HG02884 (cell line): ENCODE measurements around the gene ITPKB.

Source experiments
- ATAC-seq: cut with Tn5 transposase; IDR thresholded peaks from one replicate; pipeline ENCODE4 v1.9.1; 2021; ENCODE audit warnings: mild to moderate bottlenecking, moderate library complexity; ENCODE audit not compliant: unreplicated experiment

The ITPKB gene

GRCh38 chr1:226586116-226586515 lies 153.0 kb downstream of the ITPKB start:
- ATAC-seq = no peak

- no peak for ATAC-seq
These were observed 154.9 kb downstream of the ITPKB start for GRCh38 chr1:226584164-226584563.

GRCh38 chr1:226582966-226583365 lies 156.1 kb downstream of the ITPKB start:
- ATAC-seq = no peak
